Naive thymus-derived CD4-positive, alpha-beta T cell (primary cell): ENCODE data around the gene COL12A1. TPM values are rescaled to one million over a fixed set of nuclear protein-coding genes. Genes with fewer than 3 reads are reported as not detected.

Source experiments
- ATAC-seq: fragments of 150-1000 bp; cut with Tn5 transposase; 2 replicates; pipeline ENCODE4 v1.10.0; 2021; ENCODE audit warnings: mild to moderate bottlenecking, moderate library complexity
- CTCF ChIA-PET: fragments of 350-600 bp; sonication (Branson Sonifier 250); formaldehyde crosslinking; loops from one replicate; lab custom pipeline; 2021; ENCODE audit warnings: antibody characterized with exemption; lab: Charles Lee
- POLR2A ChIA-PET: fragments of 350-600 bp; sonication (Branson Sonifier 250); formaldehyde crosslinking; loops from one replicate; lab custom pipeline; 2021; ENCODE audit warnings: antibody characterized with exemption, inconsistent platforms; lab: Charles Lee
- DNase-seq, 9 donors: peaks; one replicate each; pipeline versions ENCODE4 v3.0.0 to v3.0.0-alpha.2; 2020 to 2022; ENCODE audit warnings: mixed read lengths in 1 of 9
- H3K27ac ChIP-seq: one replicate; pipeline ENCODE4 v1.7.0; 2013; ENCODE audit warnings: mild to moderate bottlenecking, low read depth, low read length, moderate library complexity
- H3K27me3 ChIP-seq, 2 donors: one replicate each; pipeline ENCODE4 v1.7.0; 2013; ENCODE audit warnings: low read length in 2 of 2, mild to moderate bottlenecking in 2 of 2, moderate library complexity in 2 of 2; ENCODE audit not compliant: control insufficient read depth in 2 of 2, insufficient read depth in 2 of 2
- H3K36me3 ChIP-seq, 3 experiments: 1 replicate in 2 of 3; 2 replicates in 1 of 3; pipeline ENCODE4 v1.7.0; 2013; ENCODE audit warnings: low read length in 3 of 3, mild to moderate bottlenecking in 3 of 3, moderate library complexity in 1 of 3; ENCODE audit not compliant: insufficient read depth in 3 of 3, control insufficient read depth in 2 of 3
- H3K4me1 ChIP-seq, 2 donors: one replicate each; pipeline ENCODE4 v1.7.0; 2013; ENCODE audit warnings: low read length in 2 of 2, mild to moderate bottlenecking in 2 of 2, moderate library complexity in 1 of 2; ENCODE audit not compliant: control insufficient read depth in 2 of 2, insufficient read depth in 2 of 2
- H3K4me3 ChIP-seq: 2 replicates; pipeline ENCODE4 v1.7.0; 2013; ENCODE audit warnings: mild to moderate bottlenecking, low read length
- H3K9me3 ChIP-seq, 3 experiments: 1 replicate in 2 of 3; 2 replicates in 1 of 3; pipeline ENCODE4 v1.7.0; 2013; ENCODE audit warnings: low read length in 3 of 3; ENCODE audit not compliant: control insufficient read depth in 2 of 3
- H3K27ac Mint-ChIP-seq, 9 donors: one replicate each; pipeline ENCODE4 v1.8.0; 2020 to 2022; ENCODE audit warnings: mixed read lengths in 9 of 9, mild to moderate bottlenecking in 8 of 9, moderate library complexity in 5 of 9, inconsistent platforms in 2 of 9
- H3K27me3 Mint-ChIP-seq, 5 donors: one replicate each; pipeline ENCODE4 v1.8.0; 2021 to 2022; ENCODE audit warnings: mixed read lengths in 5 of 5, mild to moderate bottlenecking in 1 of 5
- H3K36me3 Mint-ChIP-seq, 5 donors: one replicate each; pipeline ENCODE4 v1.8.0; 2020 to 2022; ENCODE audit warnings: mixed read lengths in 5 of 5, mild to moderate bottlenecking in 3 of 5, inconsistent platforms in 1 of 5
- H3K4me1 Mint-ChIP-seq, 7 donors: one replicate each; pipeline ENCODE4 v1.8.0; 2020 to 2022; ENCODE audit warnings: mixed read lengths in 7 of 7, mild to moderate bottlenecking in 3 of 7, inconsistent platforms in 1 of 7
- H3K4me3 Mint-ChIP-seq, 10 donors: one replicate each; pipeline ENCODE4 v1.8.0; 2020 to 2022; ENCODE audit warnings: mild to moderate bottlenecking in 10 of 10, mixed read lengths in 10 of 10, moderate library complexity in 6 of 10, inconsistent platforms in 2 of 10
- H3K9me3 Mint-ChIP-seq, 11 donors: one replicate each; pipeline ENCODE4 v1.8.0; 2020 to 2022; ENCODE audit warnings: mixed read lengths in 11 of 11, mild to moderate bottlenecking in 4 of 11, inconsistent platforms in 1 of 11, moderate library complexity in 1 of 11
- intact Hi-C, 2 donors: fragments of 100-400 bp; cut with micrococcal nuclease; formaldehyde crosslinking; loops; one replicate each; pipeline ENCODE4 v1.15.1; 2023
- polyA plus RNA-seq, 2 donors: library from polyadenylated mRNA; unstranded; fragments of 300-500 nt; fragmentation: Illumina TruSeq; gene quantifications; one replicate each; pipeline ENCODE4 v1.2.3, GENCODE V29; 2021
- total RNA-seq, 6 experiments: library from RNA in 5 of 6; stranded (reverse) in 5 of 6; gene quantifications; 1 replicate in 5 of 6; 2 replicates in 1 of 6; pipeline ENCODE4 v1.2.3 and lab custom pipeline; 2021 to 2026

COL12A1 gene
- total and polyA plus RNA-seq, 7 experiments from 2014 or later = 0.27 TPM; not detected in 6

DNA sequence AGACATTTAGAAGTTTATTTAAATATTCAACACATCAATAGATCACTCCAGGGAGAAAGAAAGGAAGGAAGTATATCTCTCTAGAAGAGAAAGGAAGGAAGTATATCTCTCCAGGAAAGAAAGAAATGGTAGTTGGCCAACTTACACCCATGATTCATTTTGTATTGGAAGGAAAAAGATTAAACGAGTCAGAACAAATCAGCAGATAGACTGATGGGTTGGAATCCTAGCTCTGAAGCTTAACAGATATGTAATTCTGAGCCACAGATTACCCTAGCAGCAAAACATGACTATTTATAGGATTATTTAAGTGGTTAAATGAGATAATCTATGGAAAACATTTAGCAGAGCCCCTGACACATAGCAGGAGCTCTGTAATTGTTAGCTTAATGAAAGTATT is 27.1 kb downstream of the COL12A1 start:
- no peaks in the 10 kb centered on the region for H3K9me3 ChIP-seq
- H3K4me1 ChIP-seq = no peaks in the 10 kb centered on the region
- ChIA-PET CTCF (no interaction called here), POLR2A (no interaction called here)
- Mint-ChIP-seq H3K27ac (no peak overlapping the region), H3K27me3 (peaks cover 0 to 56% (median 30%) of the 10 kb centered on the region in 5 donors), H3K4me3 (no peak overlapping the region), H3K4me1 (no peaks in the 10 kb centered on the region), H3K9me3 (peaks cover 0 to 2% (median 0%) of the 10 kb centered on the region in 11 donors), H3K36me3 (no peaks in the 10 kb centered on the region)
- no peaks in the 10 kb centered on the region for H3K27me3 ChIP-seq
- intact Hi-C loops = no loop called here
- H3K36me3 ChIP-seq = no peaks in the 10 kb centered on the region
- H3K27ac ChIP-seq = no peak overlapping the region
- ATAC-seq (no peak), DNase-seq (no peak)
- no peak overlapping the region for H3K4me3 ChIP-seq

DNA sequence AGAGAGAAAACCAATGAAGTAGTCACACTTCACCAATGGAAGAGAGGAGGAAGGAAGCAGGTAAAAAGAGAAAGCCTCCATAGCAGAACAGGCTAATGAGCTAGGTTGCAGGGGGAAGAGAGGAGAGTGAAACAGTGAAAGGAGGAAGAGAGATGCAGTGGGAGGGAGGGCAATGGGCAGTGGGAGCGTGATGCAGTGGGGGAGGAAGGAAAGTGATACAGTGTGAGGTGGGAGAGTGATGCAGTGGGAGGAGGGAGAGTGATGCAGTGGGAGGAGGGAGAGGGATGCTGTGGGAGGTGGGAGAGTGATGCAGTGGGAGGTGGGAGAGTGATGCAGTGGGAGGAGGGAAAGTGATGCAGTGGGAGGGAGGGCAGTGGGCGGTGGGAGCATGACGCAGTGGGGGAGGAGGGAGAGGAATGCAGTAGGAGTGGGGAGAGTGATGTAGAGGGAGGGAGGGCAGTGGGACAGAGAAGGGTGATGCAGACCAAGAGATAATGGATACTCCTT is 29.7 kb downstream of the COL12A1 start:
- no peaks in the 10 kb centered on the region for H3K4me1 ChIP-seq
- no peak overlapping the region for H3K27ac ChIP-seq
- POLR2A ChIA-PET = no interaction called here
- DNase-seq = no peak
- CTCF ChIA-PET = interaction anchor here (0.6 kb wide), 1 partner anchor 165 kb away, joined by 4 read pairs; no protein-coding TSS in a partner anchor
- H3K27me3 Mint-ChIP-seq = peaks cover 0 to 43% (median 24%) of the 10 kb centered on the region in 5 donors
- no peak for ATAC-seq
- no peak overlapping the region for H3K4me3 ChIP-seq
- intact Hi-C loops = no loop called here
- H3K27me3 ChIP-seq = no peaks in the 10 kb centered on the region
- H3K36me3 ChIP-seq = no peaks in the 10 kb centered on the region
- H3K4me3 Mint-ChIP-seq = no peak overlapping the region
- H3K36me3 Mint-ChIP-seq = no peaks in the 10 kb centered on the region
- no peaks in the 10 kb centered on the region for H3K9me3 ChIP-seq
- no peak overlapping the region for H3K27ac Mint-ChIP-seq
- no peaks in the 10 kb centered on the region for H3K9me3 Mint-ChIP-seq
- no peaks in the 10 kb centered on the region for H3K4me1 Mint-ChIP-seq

DNA sequence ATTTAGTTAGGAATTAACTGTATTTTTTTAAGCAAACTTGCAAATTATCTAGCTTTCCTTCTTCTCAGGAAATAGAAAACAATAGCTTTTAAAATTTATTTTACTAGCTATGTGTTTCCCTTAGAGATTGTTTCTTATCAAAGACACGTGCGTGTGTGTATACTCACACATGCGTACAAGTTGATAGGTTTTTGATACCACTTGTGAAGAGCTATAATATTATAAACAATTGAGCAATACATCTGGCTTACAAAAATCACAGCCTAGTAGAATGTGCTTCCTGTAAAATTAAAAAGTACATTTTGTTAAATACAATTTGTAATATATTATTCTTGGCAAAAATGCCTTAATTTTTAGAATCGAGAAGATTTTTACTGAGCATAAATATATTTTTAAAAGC is 33.9 kb downstream of the COL12A1 start:
- CTCF ChIA-PET = no interaction called here
- H3K4me3 ChIP-seq = no peak overlapping the region
- no peaks in the 10 kb centered on the region for H3K27me3 ChIP-seq
- POLR2A ChIA-PET = no interaction called here
- no peaks in the 10 kb centered on the region for H3K9me3 ChIP-seq
- H3K36me3 Mint-ChIP-seq = no peaks in the 10 kb centered on the region
- intact Hi-C loops = no loop called here
- peaks cover 15 to 43% (median 22%) of the 10 kb centered on the region in 5 donors for H3K27me3 Mint-ChIP-seq
- H3K36me3 ChIP-seq = no peaks in the 10 kb centered on the region
- no peak overlapping the region for H3K4me3 Mint-ChIP-seq
- H3K4me1 ChIP-seq = no peaks in the 10 kb centered on the region
- H3K9me3 Mint-ChIP-seq = no peaks in the 10 kb centered on the region
- H3K4me1 Mint-ChIP-seq = no peaks in the 10 kb centered on the region
- no peak overlapping the region for H3K27ac ChIP-seq
- H3K27ac Mint-ChIP-seq = no peak overlapping the region
- DNase-seq (no peak), ATAC-seq (no peak)

GRCh38 chr6:75171567-75171966 is 34.3 kb downstream of the COL12A1 start:
- no peak for ATAC-seq
- Mint-ChIP-seq H3K4me1 (no peaks in the 10 kb centered on the region), H3K36me3 (no peaks in the 10 kb centered on the region), H3K27ac (no peak overlapping the region), H3K27me3 (peaks cover 15 to 43% (median 22%) of the 10 kb centered on the region in 5 donors), H3K9me3 (no peaks in the 10 kb centered on the region), H3K4me3 (no peak overlapping the region)
- intact Hi-C loops = no loop called here
- POLR2A ChIA-PET = no interaction called here
- CTCF ChIA-PET = no interaction called here
- Histone ChIP-seq H3K9me3 (no peaks in the 10 kb centered on the region), H3K36me3 (no peaks in the 10 kb centered on the region), H3K27ac (no peak overlapping the region), H3K4me1 (no peaks in the 10 kb centered on the region), H3K4me3 (no peak overlapping the region), H3K27me3 (no peaks in the 10 kb centered on the region)
- DNase-seq = no peak

DNA sequence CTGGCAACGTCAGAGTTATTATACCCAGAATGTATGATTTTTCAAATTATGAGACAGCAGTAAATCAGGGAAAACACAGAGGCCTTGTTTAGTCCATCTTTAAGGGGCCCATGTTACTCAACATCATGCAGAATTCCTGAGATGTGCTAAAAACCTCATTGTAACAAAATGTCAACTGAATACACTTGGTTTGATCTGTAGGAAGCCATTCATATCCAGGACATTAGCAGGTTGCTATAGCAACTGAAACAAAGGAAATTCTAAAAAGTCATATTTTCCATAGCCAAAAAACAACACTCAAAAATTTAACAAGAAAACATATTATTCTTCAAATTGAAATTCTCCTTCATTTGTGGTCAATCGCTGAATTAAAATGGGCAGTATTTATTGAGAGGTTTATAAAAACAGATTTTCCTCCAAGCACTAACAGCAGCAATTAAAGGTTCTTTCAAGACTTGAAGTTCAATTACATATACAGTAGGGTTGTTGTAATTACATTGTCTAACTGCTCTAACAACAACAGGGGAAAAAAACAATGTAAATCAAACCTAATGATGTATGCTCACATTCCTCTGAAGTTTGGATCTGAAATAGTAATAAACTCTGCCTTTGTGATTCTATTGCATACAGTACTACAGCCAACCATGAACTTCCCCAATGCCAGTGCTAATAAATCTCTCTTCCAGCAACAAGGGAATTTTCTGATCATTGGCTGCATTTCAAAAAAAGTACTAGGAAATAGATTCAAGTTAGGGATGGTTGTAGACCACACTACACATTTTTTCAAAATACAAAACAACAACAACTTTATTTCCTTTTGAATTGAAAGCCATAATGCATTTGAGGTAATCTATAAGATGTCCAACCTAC is 34.9 kb downstream of the COL12A1 start:
- no peaks in the 10 kb centered on the region for H3K36me3 ChIP-seq
- Mint-ChIP-seq H3K9me3 (no peaks in the 10 kb centered on the region), H3K4me1 (no peaks in the 10 kb centered on the region), H3K27ac (no peak overlapping the region), H3K36me3 (no peaks in the 10 kb centered on the region), H3K27me3 (peaks cover 15 to 42% (median 22%) of the 10 kb centered on the region in 5 donors), H3K4me3 (no peak overlapping the region)
- intact Hi-C loops = no loop called here
- no peaks in the 10 kb centered on the region for H3K27me3 ChIP-seq
- H3K4me1 ChIP-seq = no peaks in the 10 kb centered on the region
- no peaks in the 10 kb centered on the region for H3K9me3 ChIP-seq
- no peak for ATAC-seq
- no peak for DNase-seq
- no peak overlapping the region for H3K27ac ChIP-seq
- ChIA-PET CTCF (no interaction called here), POLR2A (no interaction called here)
- H3K4me3 ChIP-seq = no peak overlapping the region

GRCh38 chr6:75169689-75170586 is 35.9 kb downstream of the COL12A1 start:
- H3K36me3 Mint-ChIP-seq = no peaks in the 10 kb centered on the region

More at GRCh38 chr6:75169689-75170586, 35.9 kb downstream of the COL12A1 start:
- Histone ChIP-seq H3K36me3 (no peaks in the 10 kb centered on the region), H3K27me3 (no peaks in the 10 kb centered on the region), H3K9me3 (no peaks in the 10 kb centered on the region), H3K27ac (no peak overlapping the region), H3K4me3 (no peak overlapping the region), H3K4me1 (no peaks in the 10 kb centered on the region)
- no peak for ATAC-seq
- Mint-ChIP-seq H3K27ac (no peak overlapping the region), H3K4me3 (no peak overlapping the region), H3K27me3 (peaks cover 15 to 40% (median 27%) of the 10 kb centered on the region in 5 donors), H3K4me1 (no peaks in the 10 kb centered on the region), H3K9me3 (no peaks in the 10 kb centered on the region)
- POLR2A ChIA-PET = no interaction called here
- DNase-seq = no peak
- CTCF ChIA-PET = no interaction called here
- intact Hi-C loops = no loop called here
